Measurements from ENCODE around the gene LY86.

GRCh38 chr6:6605873-6606272 lies 17.4 kb downstream of the LY86 start:
- TF ChIP-seq POLR2A (IDR thresholded peaks at IDR 0.05) (no peak), CTCF (IDR thresholded peaks at IDR 0.05) (no peak)

Data from uterus (tissue), 2 donors.